Brain microvascular endothelial cell (primary cell): ENCODE data around the gene MRAS.

Experiments
- DNase-seq: peaks from one replicate; pipeline ENCODE4 v3.0.0-alpha.2; 2020
- H3K27ac ChIP-seq: fragments of 250-450 bp; sonication (Bioruptor Pico); 2 replicates; pipeline ENCODE4 v1.5.1; 2020; ENCODE audit warnings: mild to moderate bottlenecking, moderate library complexity
- H3K27me3 ChIP-seq: fragments of 250-450 bp; sonication (Bioruptor Pico); replicated peaks from 2 replicates; pipeline ENCODE4 v1.5.1; 2020; ENCODE audit warnings: mild to moderate bottlenecking
- H3K36me3 ChIP-seq: fragments of 250-450 bp; sonication (Bioruptor Pico); replicated peaks from 2 replicates; pipeline ENCODE4 v1.5.1; 2020; ENCODE audit warnings: mild to moderate bottlenecking
- H3K4me3 ChIP-seq: 2 replicates; pipeline ENCODE4 v1.5.1; 2011; ENCODE audit warnings: low read depth, mild to moderate bottlenecking, control low read depth, low read length, moderate library complexity
- in situ Hi-C: cut with HindIII; loops from 2 replicates; pipeline ENCODE4 v1.10.0; 2017; ENCODE audit warnings: low sequenced_read_pairs, low pct_ligation_motif_present
- TF ChIP-seq, protein P1 (sequence below): IDR thresholded peaks from 2 replicates; pipeline ENCODE4 v1.5.1; 2011; ENCODE audit warnings: low read depth, mild to moderate bottlenecking, moderate library complexity, low read length, control low read depth, inconsistent platforms; ENCODE audit errors: missing control alignments

MRAS gene

DNA sequence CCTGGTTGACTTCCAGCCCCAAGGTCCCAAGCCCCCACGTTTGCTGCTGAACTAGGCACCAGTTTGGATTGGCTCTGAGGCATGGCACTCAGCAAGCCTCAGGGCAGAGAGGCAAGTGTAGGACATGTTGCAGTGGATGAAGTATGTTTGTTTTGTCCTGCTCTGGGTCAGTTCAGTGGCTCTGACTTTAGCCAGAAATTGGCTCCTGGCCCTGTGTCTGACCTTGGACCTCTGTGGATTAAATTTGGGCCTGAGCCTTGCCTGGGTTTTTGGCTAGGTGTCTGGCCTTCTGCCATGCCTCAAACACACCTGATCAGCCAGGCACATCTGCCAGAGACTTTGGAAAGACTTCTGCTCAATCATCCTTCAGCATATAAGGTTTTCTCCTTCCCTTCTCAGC lies 3.6 kb upstream of the MRAS start:
- Histone ChIP-seq H3K36me3 (no peaks in the 10 kb centered on the region), H3K4me3 (no peak overlapping the region), H3K27me3 (no peaks in the 10 kb centered on the region), H3K27ac (no peak overlapping the region)
- TF ChIP-seq, protein P1, sequence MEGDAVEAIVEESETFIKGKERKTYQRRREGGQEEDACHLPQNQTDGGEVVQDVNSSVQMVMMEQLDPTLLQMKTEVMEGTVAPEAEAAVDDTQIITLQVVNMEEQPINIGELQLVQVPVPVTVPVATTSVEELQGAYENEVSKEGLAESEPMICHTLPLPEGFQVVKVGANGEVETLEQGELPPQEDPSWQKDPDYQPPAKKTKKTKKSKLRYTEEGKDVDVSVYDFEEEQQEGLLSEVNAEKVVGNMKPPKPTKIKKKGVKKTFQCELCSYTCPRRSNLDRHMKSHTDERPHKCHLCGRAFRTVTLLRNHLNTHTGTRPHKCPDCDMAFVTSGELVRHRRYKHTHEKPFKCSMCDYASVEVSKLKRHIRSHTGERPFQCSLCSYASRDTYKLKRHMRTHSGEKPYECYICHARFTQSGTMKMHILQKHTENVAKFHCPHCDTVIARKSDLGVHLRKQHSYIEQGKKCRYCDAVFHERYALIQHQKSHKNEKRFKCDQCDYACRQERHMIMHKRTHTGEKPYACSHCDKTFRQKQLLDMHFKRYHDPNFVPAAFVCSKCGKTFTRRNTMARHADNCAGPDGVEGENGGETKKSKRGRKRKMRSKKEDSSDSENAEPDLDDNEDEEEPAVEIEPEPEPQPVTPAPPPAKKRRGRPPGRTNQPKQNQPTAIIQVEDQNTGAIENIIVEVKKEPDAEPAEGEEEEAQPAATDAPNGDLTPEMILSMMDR, result no peak
- in situ Hi-C loops, result no loop called here
- no peak for DNase-seq

DNA sequence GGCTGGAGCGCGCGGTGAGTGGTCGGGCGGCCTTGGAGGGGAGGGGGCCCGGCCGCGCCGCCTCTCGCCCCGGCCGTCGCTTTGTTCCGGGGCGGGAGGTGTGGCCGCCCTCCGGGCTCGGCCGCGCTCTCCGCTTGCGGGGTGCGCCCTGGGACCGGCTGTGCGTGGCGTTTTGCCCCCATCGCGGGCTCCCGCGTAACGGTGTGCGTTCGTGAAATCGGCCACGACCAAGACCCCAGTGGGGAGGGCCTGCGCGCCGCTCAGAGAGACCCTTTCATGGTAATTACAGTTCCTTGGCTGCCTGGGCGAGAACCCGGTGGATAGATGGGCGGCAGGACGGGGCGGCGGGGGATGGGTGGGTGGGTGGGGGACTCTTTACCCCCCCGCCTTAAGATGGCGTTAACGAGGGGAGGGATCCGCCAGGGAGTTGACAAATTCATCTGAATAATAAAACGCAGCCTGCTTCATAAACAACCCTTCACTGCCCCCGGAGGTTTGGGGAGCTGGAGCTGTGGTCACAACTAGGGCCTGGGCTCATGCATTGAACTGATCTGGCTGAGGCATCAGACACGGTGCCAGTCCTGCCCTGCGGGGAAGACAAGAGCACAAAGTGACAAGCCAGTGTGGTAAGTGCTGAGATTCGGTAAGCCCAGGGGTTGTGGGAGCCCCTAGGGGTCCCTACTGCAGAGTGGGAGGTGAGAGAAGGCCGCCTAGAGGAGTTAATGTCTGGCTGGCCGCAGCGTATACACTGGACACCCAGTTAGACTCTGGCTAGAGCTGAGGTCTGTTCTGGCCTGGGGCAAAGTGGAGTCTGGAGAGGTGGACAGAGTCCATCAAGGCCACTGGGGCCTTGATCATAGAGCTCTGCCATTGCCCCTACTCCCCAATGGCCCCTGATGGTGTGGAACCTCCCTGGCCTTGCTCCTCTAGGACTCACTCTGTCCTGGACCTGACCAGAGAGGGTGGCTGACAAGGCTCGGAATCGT lies 668 bp downstream of the MRAS start:
- peak overlapping the region; percentile 70 for H3K4me3 ChIP-seq
- H3K27ac ChIP-seq, result peak overlapping the region; percentile 37
- no peaks in the 10 kb centered on the region for H3K27me3 ChIP-seq
- no peak for DNase-seq
- TF ChIP-seq, protein P1, result peak; percentile 1
- in situ Hi-C loops, result no loop called here
- no peaks in the 10 kb centered on the region for H3K36me3 ChIP-seq

DNA sequence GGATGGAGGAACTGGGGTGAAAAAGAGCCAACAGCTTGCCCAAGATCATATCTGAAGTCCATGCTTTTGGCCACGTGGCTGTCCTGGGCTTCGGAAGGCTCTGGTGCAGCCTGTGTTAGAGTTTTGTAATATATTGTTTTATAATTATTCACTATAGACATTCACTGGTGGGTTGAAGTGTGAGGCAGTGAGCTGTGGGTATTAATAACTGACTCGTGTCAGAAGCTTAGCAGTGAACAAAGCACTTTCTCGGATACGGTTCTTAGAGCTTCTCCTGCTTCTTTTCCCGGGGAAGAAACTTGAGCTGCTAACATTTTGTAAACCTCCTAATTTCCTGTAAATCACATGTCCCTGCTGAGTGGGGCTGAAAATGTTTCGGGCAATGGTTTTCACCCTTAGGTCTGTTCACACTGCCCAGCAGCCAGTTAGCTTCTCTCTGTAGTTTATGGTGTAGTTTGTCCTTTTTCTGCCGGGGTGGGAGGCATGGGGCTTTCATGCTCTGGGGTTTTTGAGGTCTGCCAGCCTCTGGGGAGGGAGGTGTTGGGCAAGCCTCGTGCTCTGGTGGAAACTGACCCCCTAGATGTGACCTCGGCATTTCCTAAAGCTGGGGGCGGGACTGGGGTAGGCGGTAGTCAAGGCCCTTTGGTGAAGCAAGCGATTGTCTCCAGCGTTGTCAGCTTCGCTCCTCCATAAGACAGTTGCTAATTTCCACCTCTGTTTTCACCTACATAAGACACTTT lies 1.7 kb downstream of the MRAS start:
- Histone ChIP-seq H3K4me3 (peak overlapping the region; percentile 70), H3K27ac (no peak overlapping the region), H3K36me3 (no peaks in the 10 kb centered on the region), H3K27me3 (no peaks in the 10 kb centered on the region)
- DNase-seq, result no peak
- TF ChIP-seq, protein P1, result no peak
- in situ Hi-C loops, result no loop called here

DNA sequence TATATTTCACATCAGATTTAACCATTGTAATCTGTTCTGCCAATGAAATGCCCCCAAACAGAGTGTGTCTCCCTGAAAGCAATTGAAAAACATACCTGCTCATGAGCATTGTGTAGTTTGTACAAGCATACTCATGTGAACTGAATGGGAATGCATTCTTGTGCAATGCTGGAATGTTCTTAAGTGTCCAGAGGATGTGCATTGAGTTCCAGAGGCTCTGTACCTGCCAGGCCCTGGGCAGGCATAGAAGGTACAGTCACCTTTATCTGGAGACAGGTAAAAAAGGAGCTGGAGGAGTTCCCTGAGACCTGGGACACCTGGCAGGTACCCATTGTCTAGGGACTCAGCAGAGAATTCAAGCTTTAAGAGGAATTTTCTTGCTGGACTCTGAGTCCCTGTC lies 2.8 kb downstream of the MRAS start:
- TF ChIP-seq, protein P1, result no peak
- Histone ChIP-seq H3K36me3 (no peaks in the 10 kb centered on the region), H3K27me3 (no peaks in the 10 kb centered on the region), H3K27ac (no peak overlapping the region), H3K4me3 (no peak overlapping the region)
- DNase-seq, result no peak
- in situ Hi-C loops, result no loop called here

DNA sequence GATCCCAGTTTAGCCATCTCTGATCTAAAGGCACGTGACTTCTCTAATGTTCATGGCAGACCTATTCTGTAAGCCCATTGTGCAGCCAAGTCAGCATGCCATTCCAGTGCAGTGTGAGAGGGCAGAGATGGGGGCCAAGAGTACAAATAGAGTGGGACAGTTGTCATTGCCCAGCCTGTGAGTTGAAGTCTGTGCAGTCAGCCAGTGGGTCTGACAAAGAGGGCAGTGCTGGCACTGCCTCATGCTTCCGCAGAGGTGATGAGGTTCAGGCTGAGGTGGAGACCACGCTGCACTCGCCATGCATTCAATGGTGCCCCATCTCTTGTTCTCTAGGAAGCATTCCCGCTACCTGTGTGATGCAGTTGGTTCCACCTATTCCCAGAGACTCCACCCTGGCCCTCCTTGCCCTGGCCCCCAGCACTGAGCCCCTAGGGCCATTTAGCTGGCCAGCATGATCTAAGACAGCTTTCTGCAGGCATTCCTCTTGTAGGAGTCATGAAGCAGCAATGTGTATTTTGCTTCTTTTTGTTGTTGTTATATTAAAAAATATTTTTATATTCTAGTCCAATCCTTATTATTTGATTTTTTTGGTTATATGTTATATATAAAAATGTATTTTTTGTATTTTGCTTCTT lies 3.7 kb downstream of the MRAS start:
- TF ChIP-seq, protein P1, result no peak
- Histone ChIP-seq H3K27me3 (no peaks in the 10 kb centered on the region), H3K4me3 (no peak overlapping the region), H3K36me3 (no peaks in the 10 kb centered on the region), H3K27ac (no peak overlapping the region)
- in situ Hi-C loops, result no loop called here
- DNase-seq, result no peak
